ENCODE measurements around the gene GAL3ST1.
"Not testable (repeated sequence)": the region's sequence is repeated elsewhere in the genome, so short reads cannot be mapped to it uniquely, and the experiment has no call there.

Gene GAL3ST1

DNA sequence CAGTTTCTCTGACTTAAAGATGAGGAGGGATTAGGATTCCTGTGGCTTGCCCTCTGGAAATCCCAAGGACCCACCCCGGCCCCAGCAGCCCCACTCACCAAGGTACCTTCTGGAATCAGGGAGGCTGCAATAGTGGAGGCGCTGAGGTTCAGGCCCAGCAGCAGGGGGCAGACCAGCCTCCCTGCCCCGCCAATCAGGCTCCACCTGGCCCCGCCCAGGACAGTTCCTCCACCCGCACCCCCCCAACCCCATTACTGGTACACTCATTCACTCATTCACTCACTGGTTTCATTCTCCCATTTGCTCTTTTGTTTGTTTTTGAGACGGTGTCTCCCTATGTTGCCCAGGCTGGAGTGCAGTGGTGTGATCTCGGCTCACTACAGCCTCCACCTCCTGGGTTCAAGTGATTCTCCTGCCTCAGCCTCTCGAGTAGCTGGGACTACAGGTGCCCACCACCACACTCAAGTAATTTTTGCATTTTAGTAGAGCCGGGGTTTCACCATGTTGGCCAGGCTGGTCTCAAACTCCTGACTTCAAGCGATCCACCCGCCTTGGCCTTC is 13.7 kb downstream of the GAL3ST1 start:
- H3K27ac ChIP-seq (ENCODE audit: low read length); H3K4me1 ChIP-seq (ENCODE audit: insufficient read depth, low read length); H4K20me1 ChIP-seq (ENCODE audit: insufficient read depth, low read length); H3K9me3 ChIP-seq (ENCODE audit: insufficient read depth, low read length, severe bottlenecking); H3K27me3 ChIP-seq (ENCODE audit: insufficient read depth, low read length, poor library complexity); H3K79me2 ChIP-seq (ENCODE audit: insufficient read depth, low read length); H3K36me3 ChIP-seq (ENCODE audit: insufficient read depth, low read length); H2AFZ ChIP-seq (ENCODE audit: low read depth, low read length); H3K4me2 ChIP-seq (ENCODE audit: insufficient read depth, low read length); H3K9ac ChIP-seq (ENCODE audit: low read depth, low read length); H3K4me3 ChIP-seq (ENCODE audit: low read depth in 1 of 2, low read length in 2 of 2): not testable (repeated sequence)
- peak; percentile 26 for DNase-seq
- ATAC-seq (ENCODE audit: insufficient read depth, low read depth), result peak; percentile 56; the same call in 1 of the 3 replicates
- TF ChIP-seq, protein P1, sequence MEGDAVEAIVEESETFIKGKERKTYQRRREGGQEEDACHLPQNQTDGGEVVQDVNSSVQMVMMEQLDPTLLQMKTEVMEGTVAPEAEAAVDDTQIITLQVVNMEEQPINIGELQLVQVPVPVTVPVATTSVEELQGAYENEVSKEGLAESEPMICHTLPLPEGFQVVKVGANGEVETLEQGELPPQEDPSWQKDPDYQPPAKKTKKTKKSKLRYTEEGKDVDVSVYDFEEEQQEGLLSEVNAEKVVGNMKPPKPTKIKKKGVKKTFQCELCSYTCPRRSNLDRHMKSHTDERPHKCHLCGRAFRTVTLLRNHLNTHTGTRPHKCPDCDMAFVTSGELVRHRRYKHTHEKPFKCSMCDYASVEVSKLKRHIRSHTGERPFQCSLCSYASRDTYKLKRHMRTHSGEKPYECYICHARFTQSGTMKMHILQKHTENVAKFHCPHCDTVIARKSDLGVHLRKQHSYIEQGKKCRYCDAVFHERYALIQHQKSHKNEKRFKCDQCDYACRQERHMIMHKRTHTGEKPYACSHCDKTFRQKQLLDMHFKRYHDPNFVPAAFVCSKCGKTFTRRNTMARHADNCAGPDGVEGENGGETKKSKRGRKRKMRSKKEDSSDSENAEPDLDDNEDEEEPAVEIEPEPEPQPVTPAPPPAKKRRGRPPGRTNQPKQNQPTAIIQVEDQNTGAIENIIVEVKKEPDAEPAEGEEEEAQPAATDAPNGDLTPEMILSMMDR (IDR thresholded peaks at IDR 0.05; ENCODE audit: borderline replicate concordance, extremely low read depth, low read length, poor library complexity, severe bottlenecking), result peak; percentile 34

DNA sequence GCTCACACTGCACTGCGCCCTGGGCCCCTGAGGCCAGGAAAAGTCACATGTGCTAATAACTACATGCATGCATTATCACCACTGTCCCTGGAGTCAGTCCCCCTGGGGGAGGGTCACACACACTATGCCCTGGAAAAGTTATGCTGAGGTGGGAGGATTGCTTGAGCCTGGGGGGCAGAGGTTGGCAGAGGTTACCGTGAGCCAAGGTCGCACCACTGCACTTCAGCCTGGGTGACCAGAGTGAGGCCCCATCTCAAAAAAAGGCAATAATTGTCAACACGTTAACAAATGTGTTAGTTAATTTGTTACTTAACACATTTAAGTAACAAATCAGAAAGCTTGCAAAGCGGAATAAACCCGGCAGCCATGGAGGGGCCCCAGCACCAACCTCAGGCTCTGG is 14.6 kb downstream of the GAL3ST1 start:
- DNase-seq, result no peak
- Histone ChIP-seq H3K27ac (ENCODE audit: low read length) (no peak overlapping the region), H3K36me3 (ENCODE audit: insufficient read depth, low read length) (no peaks in the 10 kb centered on the region), H3K27me3 (ENCODE audit: insufficient read depth, low read length, poor library complexity) (peaks cover 4% of the 10 kb centered on the region), H3K9ac (ENCODE audit: low read depth, low read length) (no peak overlapping the region), H2AFZ (ENCODE audit: low read depth, low read length) (no peak overlapping the region), H3K79me2 (ENCODE audit: insufficient read depth, low read length) (no peaks in the 10 kb centered on the region), H3K4me2 (ENCODE audit: insufficient read depth, low read length) (no peak overlapping the region), H3K9me3 (ENCODE audit: insufficient read depth, low read length, severe bottlenecking) (no peaks in the 10 kb centered on the region), H3K4me1 (ENCODE audit: insufficient read depth, low read length) (no peaks in the 10 kb centered on the region), H4K20me1 (ENCODE audit: insufficient read depth, low read length) (no peaks in the 10 kb centered on the region), H3K4me3 (ENCODE audit: low read depth in 1 of 2, low read length in 2 of 2) (no peak overlapping the region)
- ATAC-seq (ENCODE audit: insufficient read depth, low read depth), result no peak
- TF ChIP-seq EZH2 (IDR thresholded peaks at IDR 0.05; ENCODE audit: borderline replicate concordance, low read depth, low read length, severe bottlenecking), result no peak

DNA sequence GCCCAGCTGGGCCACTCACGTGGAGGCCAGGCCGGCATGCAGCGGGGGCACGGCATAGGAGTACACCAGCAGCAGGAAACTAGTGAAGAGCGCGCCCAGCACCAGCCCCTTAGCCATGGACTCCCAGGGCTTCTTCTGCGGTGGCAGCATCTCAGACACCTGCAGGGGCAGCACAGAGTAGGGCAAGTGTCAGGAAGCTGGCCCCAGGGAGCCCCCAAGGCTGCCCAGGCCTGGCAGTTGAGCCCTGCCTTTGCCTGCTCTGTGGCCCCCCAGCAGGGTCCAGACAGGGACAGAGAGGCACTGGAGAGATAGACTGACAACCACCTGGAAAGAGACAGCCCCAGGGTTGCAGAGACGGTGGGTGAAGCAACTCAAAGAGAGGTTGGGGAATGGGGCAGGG is 17.2 kb downstream of the GAL3ST1 start:
- Histone ChIP-seq H3K4me1 (ENCODE audit: insufficient read depth, low read length) (no peaks in the 10 kb centered on the region), H3K9me3 (ENCODE audit: insufficient read depth, low read length, severe bottlenecking) (no peaks in the 10 kb centered on the region), H3K9ac (ENCODE audit: low read depth, low read length) (no peak overlapping the region), H3K4me2 (ENCODE audit: insufficient read depth, low read length) (no peak overlapping the region), H2AFZ (ENCODE audit: low read depth, low read length) (no peak overlapping the region), H4K20me1 (ENCODE audit: insufficient read depth, low read length) (no peaks in the 10 kb centered on the region), H3K4me3 (ENCODE audit: low read depth in 1 of 2, low read length in 2 of 2) (no peak overlapping the region), H3K27ac (ENCODE audit: low read length) (no peak overlapping the region), H3K27me3 (ENCODE audit: insufficient read depth, low read length, poor library complexity) (peaks cover under 1% of the 10 kb centered on the region), H3K79me2 (ENCODE audit: insufficient read depth, low read length) (no peaks in the 10 kb centered on the region), H3K36me3 (ENCODE audit: insufficient read depth, low read length) (no peaks in the 10 kb centered on the region)
- DNase-seq, result no peak
- peak; percentile 40; the same call in 1 of the 3 replicates for ATAC-seq (ENCODE audit: insufficient read depth, low read depth)
- no peak for TF ChIP-seq EZH2 (IDR thresholded peaks at IDR 0.05; ENCODE audit: borderline replicate concordance, low read depth, low read length, severe bottlenecking)
- TF ChIP-seq, protein P1 (IDR thresholded peaks at IDR 0.05; ENCODE audit: borderline replicate concordance, extremely low read depth, low read length, poor library complexity, severe bottlenecking), result no peak

DNA sequence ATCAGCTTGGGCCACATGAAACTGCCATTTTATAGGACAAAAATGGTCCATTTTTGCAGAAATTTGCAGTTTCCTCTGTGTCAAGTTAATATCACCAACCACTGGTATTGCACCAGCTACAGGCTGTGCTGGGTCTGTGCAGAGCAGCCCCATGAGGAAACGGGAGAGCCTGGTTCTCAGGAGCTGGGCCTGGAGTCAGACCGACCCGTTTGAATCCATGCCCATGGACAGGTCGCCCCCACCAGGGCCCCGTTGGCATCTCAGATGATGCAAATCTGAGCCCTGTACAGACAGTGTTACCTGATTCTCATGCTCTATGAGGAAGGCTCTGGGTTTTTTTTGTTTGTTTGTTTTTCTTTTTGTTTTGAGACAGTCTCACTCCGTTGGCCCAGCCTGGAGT is 18.1 kb downstream of the GAL3ST1 start:
- ATAC-seq (ENCODE audit: insufficient read depth, low read depth) (no peak), DNase-seq (no peak)
- no peaks in the 10 kb centered on the region for H3K79me2 ChIP-seq (ENCODE audit: insufficient read depth, low read length)
- no peak overlapping the region for H3K9ac ChIP-seq (ENCODE audit: low read depth, low read length)
- no peak overlapping the region for H3K27ac ChIP-seq (ENCODE audit: low read length)
- no peak overlapping the region for H3K4me2 ChIP-seq (ENCODE audit: insufficient read depth, low read length)
- TF ChIP-seq EZH2 (IDR thresholded peaks at IDR 0.05; ENCODE audit: borderline replicate concordance, low read depth, low read length, severe bottlenecking), result no peak
- TF ChIP-seq, protein P1 (IDR thresholded peaks at IDR 0.05; ENCODE audit: borderline replicate concordance, extremely low read depth, low read length, poor library complexity, severe bottlenecking), result peak; percentile 29
- H3K4me3 ChIP-seq (ENCODE audit: low read depth in 1 of 2, low read length in 2 of 2), result no peak overlapping the region
- H2AFZ ChIP-seq (ENCODE audit: low read depth, low read length), result no peak overlapping the region
- H4K20me1 ChIP-seq (ENCODE audit: insufficient read depth, low read length), result no peaks in the 10 kb centered on the region
- H3K27me3 ChIP-seq (ENCODE audit: insufficient read depth, low read length, poor library complexity), result no peaks in the 10 kb centered on the region
- H3K4me1 ChIP-seq (ENCODE audit: insufficient read depth, low read length), result no peaks in the 10 kb centered on the region
- H3K9me3 ChIP-seq (ENCODE audit: insufficient read depth, low read length, severe bottlenecking), result no peaks in the 10 kb centered on the region
- no peaks in the 10 kb centered on the region for H3K36me3 ChIP-seq (ENCODE audit: insufficient read depth, low read length)
